Activated CD8-positive, alpha-beta T cell treated with anti-CD3 and anti-CD28 coated beads for 36 hours (primary cell): ENCODE measurements around the gene CLIP1. TPM values are rescaled to one million over a fixed set of nuclear protein-coding genes. Genes with fewer than 3 reads are reported as not detected.

Experiments used
- ATAC-seq: fragments of 200-7000 bp; cut with Tn5 transposase; one replicate; pipeline ENCODE4 v1.10.0; 2021; ENCODE audit warnings: mild to moderate bottlenecking, moderate library complexity
- CTCF ChIA-PET: fragments of 350-600 bp; sonication (Branson Sonifier 250); formaldehyde crosslinking; loops from one replicate; lab custom pipeline; 2021; ENCODE audit warnings: antibody characterized with exemption; lab: Charles Lee
- POLR2A ChIA-PET: fragments of 350-600 bp; sonication (Branson Sonifier 250); formaldehyde crosslinking; loops from one replicate; lab custom pipeline; 2021; ENCODE audit warnings: antibody characterized with exemption; lab: Charles Lee
- DNase-seq: peaks from one replicate; pipeline ENCODE4 v3.0.0-alpha.2; 2020
- H3K27ac Mint-ChIP-seq: one replicate; pipeline ENCODE4 v1.8.0; 2021; ENCODE audit warnings: mild to moderate bottlenecking, mixed read lengths
- H3K27me3 Mint-ChIP-seq: one replicate; pipeline ENCODE4 v1.8.0; 2021; ENCODE audit warnings: mixed read lengths
- H3K36me3 Mint-ChIP-seq: one replicate; pipeline ENCODE4 v1.8.0; 2021; ENCODE audit warnings: low read depth, mixed read lengths
- H3K4me1 Mint-ChIP-seq: one replicate; pipeline ENCODE4 v1.8.0; 2021; ENCODE audit warnings: low read depth, mixed read lengths
- H3K4me3 Mint-ChIP-seq: one replicate; pipeline ENCODE4 v1.8.0; 2021; ENCODE audit warnings: mild to moderate bottlenecking, moderate library complexity, mixed read lengths
- H3K9me3 Mint-ChIP-seq: one replicate; pipeline ENCODE4 v1.8.0; 2021; ENCODE audit warnings: mixed read lengths
- intact Hi-C: fragments of 100-400 bp; cut with micrococcal nuclease; formaldehyde crosslinking; loops from one replicate; pipeline ENCODE4 v1.10.0; 2022
- total RNA-seq, 2 experiments: library from RNA; stranded (reverse); gene quantifications; one replicate each; pipeline ENCODE4 v1.2.3, GENCODE V29; 2021
- TF ChIP-seq, protein P1 (sequence below): fragments of 200-600 bp; IDR thresholded peaks from one replicate; pipeline ENCODE4 v1.8.0; 2022; ENCODE audit warnings: antibody characterized with exemption, mild to moderate bottlenecking

CLIP1 gene
- total RNA-seq, 2 experiments from 2014 or later, result 29.4 to 32.4 TPM

DNA sequence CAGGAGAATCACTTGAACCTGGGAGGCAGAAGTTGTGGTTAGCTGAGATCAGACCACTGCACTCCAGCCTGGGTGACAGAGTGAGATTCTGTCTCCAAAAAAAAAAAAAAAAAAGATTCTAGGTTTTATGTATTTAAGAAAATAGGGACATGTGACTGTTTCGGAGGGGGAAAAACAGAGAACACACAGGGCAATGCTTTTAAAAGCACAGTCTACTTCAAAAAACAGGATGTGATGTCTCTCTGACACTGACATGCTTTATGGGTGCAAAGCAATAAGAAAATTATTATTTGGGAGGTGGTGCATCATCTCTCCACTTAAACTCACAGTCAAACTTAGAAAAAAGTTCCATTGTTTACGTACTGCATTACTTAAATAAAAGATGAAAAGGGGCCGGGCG is 28.7 kb downstream of the CLIP1 start:
- no peaks in the 10 kb centered on the region for H3K36me3 Mint-ChIP-seq
- DNase-seq (no peak), ATAC-seq (no peak)
- CTCF ChIA-PET, result no interaction called here
- TF ChIP-seq, protein P1, sequence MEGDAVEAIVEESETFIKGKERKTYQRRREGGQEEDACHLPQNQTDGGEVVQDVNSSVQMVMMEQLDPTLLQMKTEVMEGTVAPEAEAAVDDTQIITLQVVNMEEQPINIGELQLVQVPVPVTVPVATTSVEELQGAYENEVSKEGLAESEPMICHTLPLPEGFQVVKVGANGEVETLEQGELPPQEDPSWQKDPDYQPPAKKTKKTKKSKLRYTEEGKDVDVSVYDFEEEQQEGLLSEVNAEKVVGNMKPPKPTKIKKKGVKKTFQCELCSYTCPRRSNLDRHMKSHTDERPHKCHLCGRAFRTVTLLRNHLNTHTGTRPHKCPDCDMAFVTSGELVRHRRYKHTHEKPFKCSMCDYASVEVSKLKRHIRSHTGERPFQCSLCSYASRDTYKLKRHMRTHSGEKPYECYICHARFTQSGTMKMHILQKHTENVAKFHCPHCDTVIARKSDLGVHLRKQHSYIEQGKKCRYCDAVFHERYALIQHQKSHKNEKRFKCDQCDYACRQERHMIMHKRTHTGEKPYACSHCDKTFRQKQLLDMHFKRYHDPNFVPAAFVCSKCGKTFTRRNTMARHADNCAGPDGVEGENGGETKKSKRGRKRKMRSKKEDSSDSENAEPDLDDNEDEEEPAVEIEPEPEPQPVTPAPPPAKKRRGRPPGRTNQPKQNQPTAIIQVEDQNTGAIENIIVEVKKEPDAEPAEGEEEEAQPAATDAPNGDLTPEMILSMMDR, result no peak
- H3K4me3 Mint-ChIP-seq, result no peak overlapping the region
- peaks cover 17% of the 10 kb centered on the region for H3K4me1 Mint-ChIP-seq
- POLR2A ChIA-PET, result interaction anchor here (0.8 to 1.3 kb wide), 2 partner anchors 10 to 108 kb away, joined by 5 read pairs; no protein-coding TSS in a partner anchor
- no peaks in the 10 kb centered on the region for H3K27me3 Mint-ChIP-seq
- intact Hi-C loops, result no loop called here
- H3K27ac Mint-ChIP-seq, result no peak overlapping the region
- no peaks in the 10 kb centered on the region for H3K9me3 Mint-ChIP-seq

DNA sequence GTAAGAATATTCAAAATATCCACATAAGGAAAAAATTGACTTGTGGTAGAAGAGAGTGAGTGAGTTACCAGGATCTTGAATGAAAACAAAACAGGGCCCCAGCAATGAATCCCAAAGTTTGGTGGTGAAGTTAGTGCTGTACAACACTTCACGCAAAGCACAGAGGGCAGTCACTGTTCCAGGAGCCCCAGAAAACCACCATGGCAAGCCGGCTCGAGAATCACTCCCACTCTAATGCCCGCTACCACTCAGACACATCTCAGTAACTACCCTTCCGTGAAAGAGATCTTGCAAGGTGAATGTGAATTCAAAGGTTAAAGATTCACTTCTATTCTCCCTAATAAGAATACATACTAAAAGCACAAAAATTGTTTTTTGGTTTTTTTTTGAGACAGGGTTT is 30.1 kb downstream of the CLIP1 start:
- DNase-seq (no peak), ATAC-seq (no peak)
- no peaks in the 10 kb centered on the region for H3K27me3 Mint-ChIP-seq
- ChIA-PET POLR2A (no interaction called here), CTCF (interaction anchor here (1.0 to 1.6 kb wide), 2 partner anchors 79 to 116 kb away, joined by 4 read pairs; no protein-coding TSS in a partner anchor)
- no peaks in the 10 kb centered on the region for H3K36me3 Mint-ChIP-seq
- H3K4me1 Mint-ChIP-seq, result peaks cover 19% of the 10 kb centered on the region
- H3K9me3 Mint-ChIP-seq, result no peaks in the 10 kb centered on the region
- no peak overlapping the region for H3K27ac Mint-ChIP-seq
- no peak overlapping the region for H3K4me3 Mint-ChIP-seq
- intact Hi-C loops, result no loop called here
- TF ChIP-seq, protein P1, result no peak

DNA sequence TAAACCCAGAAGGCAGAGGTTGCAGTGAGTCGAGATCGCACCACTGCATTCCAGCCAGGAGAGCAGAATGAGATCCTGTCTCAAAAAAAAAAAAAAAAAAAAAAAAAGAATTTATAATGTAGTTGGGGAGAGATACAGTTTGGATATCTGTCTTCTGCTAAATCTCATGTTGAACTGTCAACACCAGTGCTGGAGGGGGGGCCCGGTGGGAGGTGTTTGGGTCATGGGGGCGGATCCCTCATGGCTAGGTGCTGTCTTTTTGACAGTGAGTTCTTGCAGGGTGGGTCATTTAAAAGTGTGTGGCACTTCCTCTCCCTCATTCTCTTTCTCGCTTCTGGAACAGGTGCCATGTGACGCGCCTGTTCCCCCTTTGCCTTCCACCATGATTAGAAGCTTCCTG is 32.8 kb downstream of the CLIP1 start:
- DNase-seq (no peak), ATAC-seq (no peak)
- ChIA-PET CTCF (interaction anchor here (1.9 kb wide), 1 partner anchor 82 kb away, joined by 7 read pairs; no protein-coding TSS in a partner anchor), POLR2A (no interaction called here)
- Mint-ChIP-seq H3K9me3 (no peaks in the 10 kb centered on the region), H3K4me1 (peaks cover 10% of the 10 kb centered on the region), H3K27ac (no peak overlapping the region), H3K27me3 (no peaks in the 10 kb centered on the region), H3K4me3 (no peak overlapping the region), H3K36me3 (no peaks in the 10 kb centered on the region)
- intact Hi-C loops, result no loop called here
- TF ChIP-seq, protein P1, result no peak

DNA sequence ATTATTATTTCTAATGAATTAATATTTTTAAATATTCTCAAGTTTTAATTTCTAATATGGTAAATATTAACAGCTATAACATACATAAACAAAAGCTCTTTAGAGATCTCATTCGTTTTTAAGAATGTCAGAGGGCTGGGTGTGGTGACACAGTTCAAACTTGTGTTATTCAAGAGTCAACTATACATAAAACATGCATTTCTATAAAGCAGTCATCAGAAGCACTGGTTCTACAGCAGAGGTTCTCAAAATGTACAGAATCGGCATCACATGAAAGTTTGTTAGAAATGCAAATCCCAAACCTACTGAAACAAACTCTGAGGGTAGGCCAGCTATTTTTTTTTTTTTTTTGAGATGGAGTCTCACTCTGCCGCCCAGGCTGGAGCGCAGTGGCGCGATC is 34.6 kb downstream of the CLIP1 start:
- Mint-ChIP-seq H3K4me3 (no peak overlapping the region), H3K27ac (no peak overlapping the region), H3K27me3 (no peaks in the 10 kb centered on the region), H3K9me3 (no peaks in the 10 kb centered on the region), H3K4me1 (peaks cover 5% of the 10 kb centered on the region), H3K36me3 (no peaks in the 10 kb centered on the region)
- ChIA-PET CTCF (interaction anchor here (1.9 to 3.5 kb wide), 3 partner anchors 11 to 84 kb away, joined by 7 to 16 read pairs (median 9); no protein-coding TSS in a partner anchor), POLR2A (no interaction called here)
- intact Hi-C loops, result no loop called here
- ATAC-seq (no peak), DNase-seq (no peak)
- TF ChIP-seq, protein P1, result no peak

DNA sequence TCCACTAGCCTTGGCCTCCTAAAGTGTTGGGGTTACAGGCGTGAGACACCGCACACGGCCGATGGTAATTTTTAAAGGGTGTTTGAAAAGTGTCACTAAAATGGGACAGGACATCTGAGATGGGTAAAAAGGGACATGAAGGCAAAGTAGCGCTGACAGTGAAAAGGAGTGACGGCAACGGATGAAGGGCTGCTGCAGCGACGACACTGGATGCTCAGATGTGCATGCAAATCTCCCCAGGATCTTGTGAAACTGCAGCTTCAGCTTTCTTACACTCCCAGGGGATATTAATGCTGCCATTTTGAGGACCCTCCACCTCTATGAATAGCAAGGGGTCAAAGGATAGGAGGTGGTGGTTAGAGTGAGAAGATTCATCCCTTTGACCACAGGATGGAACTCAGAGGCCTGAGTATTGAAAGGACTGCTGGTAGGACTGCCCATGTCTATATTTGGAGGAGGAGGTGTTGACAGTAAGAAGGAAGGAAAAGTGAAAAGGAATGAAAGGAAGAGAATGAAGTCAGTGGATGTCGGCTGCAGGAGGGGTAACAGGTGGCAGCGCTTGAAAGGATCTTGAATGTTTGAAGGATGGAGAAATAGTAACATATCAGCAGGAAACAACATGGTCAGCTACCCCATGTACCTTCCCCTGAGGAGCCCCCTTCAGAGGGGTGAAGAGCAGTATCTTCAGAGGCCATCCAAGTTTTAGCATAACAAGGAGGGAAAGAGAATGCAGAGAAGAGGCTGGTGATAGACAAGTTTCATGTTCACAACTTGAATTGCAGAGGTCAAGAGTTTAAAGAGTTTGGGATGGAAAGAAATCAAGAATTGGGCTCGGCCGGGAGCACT is 37.1 kb downstream of the CLIP1 start:
- Mint-ChIP-seq H3K36me3 (no peaks in the 10 kb centered on the region), H3K27ac (no peak overlapping the region), H3K27me3 (no peaks in the 10 kb centered on the region), H3K4me3 (no peak overlapping the region), H3K4me1 (peaks cover 5% of the 10 kb centered on the region), H3K9me3 (no peaks in the 10 kb centered on the region)
- ATAC-seq (no peak), DNase-seq (no peak)
- ChIA-PET POLR2A (no interaction called here), CTCF (interaction anchor here (3.5 kb wide), 1 partner anchor 14 kb away, joined by 16 read pairs; no protein-coding TSS in a partner anchor)
- TF ChIP-seq, protein P1, result no peak
- intact Hi-C loops, result no loop called here
